IMR-90 (cell line): Measurements from ENCODE around the gene CDHR2. TPM values are rescaled to one million over a fixed set of nuclear protein-coding genes. Genes with fewer than 3 reads are reported as not detected.

Experiments
- ATAC-seq: fragments of 200-7000 bp; cut with Tn5 transposase; 2 replicates; pipeline ENCODE4 v1.9.1; 2020; ENCODE audit warnings: low read depth, mild to moderate bottlenecking, moderate library complexity
- BruUV-seq: library from RNA; stranded (reverse); fragments of 400-500 nt; replicated peaks from 2 replicates; lab custom pipeline; 2021; lab: Mats Ljungman, UMichigan
- CTCF ChIA-PET: fragments of 300-600 bp; formaldehyde crosslinking; extraction: SDS; loops from one replicate; lab custom pipeline; 2021; ENCODE audit warnings: antibody characterized with exemption; lab: Yijun Ruan, JAX
- POLR2A ChIA-PET: fragments of 300-600 bp; sonication (Branson Sonifier 250); formaldehyde crosslinking; loops from one replicate; lab custom pipeline; 2022; ENCODE audit warnings: antibody characterized with exemption; ENCODE audit not compliant: unreplicated experiment; lab: Charles Lee
- DNase-seq: peaks from one replicate; pipeline ENCODE4 v3.0.0; 2013
- H2AFZ ChIP-seq: replicated peaks from 2 replicates; pipeline ENCODE3; 2013; ENCODE audit warnings: low read length, mild to moderate bottlenecking; ENCODE audit not compliant: poor library complexity
- H2AK5ac ChIP-seq: 2 replicates; pipeline ENCODE4 v1.6.1; 2013; ENCODE audit warnings: low read depth, low read length, inconsistent platforms
- H2AK9ac ChIP-seq: replicated peaks from 2 replicates; pipeline ENCODE3; 2013; ENCODE audit warnings: mild to moderate bottlenecking, low read depth, low read length, moderate library complexity; ENCODE audit not compliant: poor library complexity
- H2BK120ac ChIP-seq: 2 replicates; pipeline ENCODE4 v1.6.1; 2013; ENCODE audit warnings: low read depth, low read length, inconsistent platforms
- H2BK15ac ChIP-seq: 3 replicates; pipeline ENCODE4 v1.6.1; 2013; ENCODE audit warnings: low read depth, low read length, inconsistent platforms
- H2BK20ac ChIP-seq: 2 replicates; pipeline ENCODE4 v1.6.1; 2013; ENCODE audit warnings: low read depth, mild to moderate bottlenecking, inconsistent platforms, low read length, moderate library complexity
- H2BK5ac ChIP-seq: 2 replicates; pipeline ENCODE4 v1.6.1; 2013; ENCODE audit warnings: mild to moderate bottlenecking, low read depth, low read length, inconsistent platforms; ENCODE audit not compliant: poor library complexity, severe bottlenecking
- H3K14ac ChIP-seq: replicated peaks from 2 replicates; pipeline ENCODE4 v1.6.1; 2013; ENCODE audit warnings: low read depth, low read length, inconsistent platforms
- H3K18ac ChIP-seq: 2 replicates; pipeline ENCODE4 v1.6.1; 2013; ENCODE audit warnings: low read depth, low read length, control low read depth
- H3K23ac ChIP-seq: 2 replicates; pipeline ENCODE4 v1.6.1; 2013; ENCODE audit warnings: low read depth, low read length, inconsistent platforms
- H3K27ac ChIP-seq: 2 replicates; pipeline ENCODE4 v1.5.1; 2013; ENCODE audit warnings: mild to moderate bottlenecking, control low read depth, low read length; ENCODE audit not compliant: insufficient read depth
- H3K27me3 ChIP-seq: 2 replicates; pipeline ENCODE4 v1.6.1; 2013; ENCODE audit warnings: low read length; ENCODE audit not compliant: control insufficient read depth, insufficient read depth
- H3K36me3 ChIP-seq: 2 replicates; pipeline ENCODE4 v1.6.1; 2013; ENCODE audit warnings: low read length, mixed read lengths; ENCODE audit not compliant: control insufficient read depth, insufficient read depth
- H3K4ac ChIP-seq: 2 replicates; pipeline ENCODE4 v1.6.1; 2013; ENCODE audit warnings: low read depth, low read length, inconsistent platforms
- H3K4me1 ChIP-seq: 2 replicates; pipeline ENCODE4 v1.6.1; 2013; ENCODE audit warnings: low read length, mixed read lengths; ENCODE audit not compliant: control insufficient read depth, insufficient read depth
- H3K4me2 ChIP-seq: 2 replicates; pipeline ENCODE4 v1.6.1; 2013; ENCODE audit warnings: low read depth, mild to moderate bottlenecking, control low read depth, low read length, moderate library complexity
- H3K4me3 ChIP-seq: 2 replicates; pipeline ENCODE4 v1.5.1; 2013; ENCODE audit warnings: low read depth, mild to moderate bottlenecking, control low read depth, low read length, moderate library complexity; ENCODE audit not compliant: insufficient read depth
- H3K56ac ChIP-seq: 2 replicates; pipeline ENCODE4 v1.6.1; 2013; ENCODE audit warnings: low read length, inconsistent platforms; ENCODE audit not compliant: insufficient read depth; ENCODE audit errors: extremely low read depth
- H3K79me1 ChIP-seq, 2 experiments: 2 replicates each; pipeline ENCODE4 v1.6.1; 2013; ENCODE audit warnings: low read length in 2 of 2, inconsistent platforms in 1 of 2, low read depth in 1 of 2
- H3K9ac ChIP-seq: 2 replicates; pipeline ENCODE4 v1.6.1; 2013; ENCODE audit warnings: low read depth, low read length, control low read depth
- H3K9me1 ChIP-seq: 2 replicates; pipeline ENCODE4 v1.6.1; 2013; ENCODE audit warnings: low read length, inconsistent platforms; ENCODE audit not compliant: insufficient read depth
- H3K9me3 ChIP-seq: 2 replicates; pipeline ENCODE4 v1.6.1; 2013; ENCODE audit warnings: low read length; ENCODE audit not compliant: control insufficient read depth, insufficient read depth
- H4K20me1 ChIP-seq: 2 replicates; pipeline ENCODE4 v1.6.1; 2013; ENCODE audit warnings: low read length, inconsistent platforms; ENCODE audit not compliant: insufficient read depth
- H4K5ac ChIP-seq: 2 replicates; pipeline ENCODE4 v1.6.1; 2013; ENCODE audit warnings: mild to moderate bottlenecking, low read depth, low read length, control low read depth
- H4K8ac ChIP-seq, 2 experiments: 2 replicates each; pipeline ENCODE4 v1.6.1; 2013; ENCODE audit warnings: low read depth in 2 of 2, low read length in 2 of 2, control low read depth in 1 of 2, inconsistent platforms in 1 of 2
- H4K91ac ChIP-seq: 2 replicates; pipeline ENCODE4 v1.6.1; 2013; ENCODE audit warnings: low read depth, low read length, inconsistent platforms; ENCODE audit not compliant: insufficient read depth
- CTCF ChIP-seq: conservative IDR thresholded peaks from 2 replicates; pipeline ENCODE4 v1.5.1; 2012; ENCODE audit warnings: mild to moderate bottlenecking, low read depth, low read length, improper control_type of control experiment
- ELK1 ChIP-seq: fragments of 150-350 bp; IDR thresholded peaks from 2 replicates; pipeline ENCODE4 v1.6.1; 2016; ENCODE audit warnings: low read depth, mild to moderate bottlenecking, low read length, moderate library complexity, borderline replicate concordance
- NFE2L2 ChIP-seq: fragments of 150-350 bp; IDR thresholded peaks from 2 replicates; pipeline ENCODE4 v1.6.1; 2016; ENCODE audit warnings: low read depth, mild to moderate bottlenecking, low read length
- RAD21 ChIP-seq: IDR thresholded peaks from 2 replicates; pipeline ENCODE4 v1.6.1; 2012; ENCODE audit warnings: low read length, improper control_type of control experiment
- SMC3 ChIP-seq: fragments of 150-350 bp; IDR thresholded peaks from 2 replicates; pipeline ENCODE4 v1.6.1; 2016; ENCODE audit warnings: low read depth, mild to moderate bottlenecking, antibody characterized with exemption, low read length, moderate library complexity
- WGBS, 2 experiments: methylation state at CpG; one replicate each; pipeline versions ENCODE4 v1.1.5 to v1.1.7; 2013; ENCODE audit warnings: missing lambda C conversion rate in 2 of 2; ENCODE audit not compliant: insufficient read length in 1 of 2; ENCODE audit errors: extremely low coverage in 2 of 2; 5-methylcytosine and 5-hydroxymethylcytosine counted together
- dilution Hi-C: fragments of 300-500 bp; cut with HindIII; formaldehyde crosslinking; loops from one replicate; pipeline ENCODE4 v1.14.3; 2018; ENCODE audit warnings: low sequenced_read_pairs; ENCODE audit not compliant: unreplicated experiment
- in situ Hi-C: fragments of 300-500 bp; cut with MboI; formaldehyde crosslinking; loops from 3 replicates; pipeline ENCODE4 v1.14.3; 2019; ENCODE audit warnings: low sequenced_read_pairs, inconsistent platforms, mixed read lengths
- intact Hi-C: fragments of 100-400 bp; cut with micrococcal nuclease; formaldehyde crosslinking; loops from 2 replicates; pipeline ENCODE4 v1.10.0; 2022
- polyA plus RNA-seq, 3 experiments: library from polyadenylated mRNA; depleted of rRNA; stranded (reverse); fragments of >200 nt; gene quantifications; 2 replicates each; pipeline ENCODE4 v1.2.3, GENCODE V29; 2012; ENCODE audit warnings: low replicate concordance in 1 of 3
- total RNA-seq: library from RNA; depleted of rRNA; stranded (reverse); fragments of >200 nt; gene quantifications from 2 replicates; pipeline ENCODE4 v1.2.3, GENCODE V29; 2012

The CDHR2 gene
- total and polyA plus RNA-seq, 2 of the 4 experiments (the other 2 are of a cell fraction): not detected

- H4K8ac ChIP-seq: no peak overlapping the region
- H4K5ac ChIP-seq: no peak overlapping the region
- no peaks in the 10 kb centered on the region for H3K9me1 ChIP-seq
- no TSS peak for BruUV-seq
- H3K36me3 ChIP-seq: no peaks in the 10 kb centered on the region
- POLR2A ChIA-PET: interaction anchor here (0.5 kb wide), 1 partner anchor 137 kb away, joined by 12 read pairs; no protein-coding TSS in a partner anchor
- no peak overlapping the region for H2BK120ac ChIP-seq
- H2AFZ ChIP-seq: peak overlapping the region; percentile 3
- no peaks in the 10 kb centered on the region for H4K20me1 ChIP-seq
- peak; percentile 32 for DNase-seq
- in situ Hi-C loops: loop anchor here (10.0 to 25.0 kb wide), 2 partner anchors 51 to 836 kb away; no protein-coding TSS in a partner anchor
- H2BK15ac ChIP-seq: no peak overlapping the region
- WGBS, 2 experiments: 21% methylated on average over 4 of the region's 18 CpGs; no CpG with 5 or more reads in 1 of the 2 experiments
- no peaks in the 10 kb centered on the region for H3K79me1 ChIP-seq
- H3K56ac ChIP-seq: no peak overlapping the region
- H3K4ac ChIP-seq: no peak overlapping the region
- intact Hi-C loops: loop anchor here (1.0 kb wide), 4 partner anchors 41 to 85 kb away; partner anchors contain the start of gene TSPAN17
- no peak overlapping the region for H2AK5ac ChIP-seq
- H2AK9ac ChIP-seq: no peak overlapping the region
- H3K4me2 ChIP-seq: no peak overlapping the region
- no peak overlapping the region for H2BK20ac ChIP-seq
- no peak overlapping the region for H3K9ac ChIP-seq
- no peak overlapping the region for H3K14ac ChIP-seq
- CTCF ChIA-PET: interaction anchor here (0.6 to 1.8 kb wide), 9 partner anchors 40 to 157 kb away, joined by 3 to 7 read pairs (median 4); partner anchors contain the start of genes CLTB, EIF4E1B and SNCB
- H3K9me3 ChIP-seq: no peaks in the 10 kb centered on the region
- TF ChIP-seq NFE2L2 (no peak), ELK1 (no peak), CTCF (peak; percentile 82), SMC3 (peak; percentile 91), RAD21 (peak; percentile 86)
- H3K4me1 ChIP-seq: no peaks in the 10 kb centered on the region
- H3K27ac ChIP-seq: no peak overlapping the region
- no peak overlapping the region for H3K23ac ChIP-seq
- peak; percentile 95 for ATAC-seq
- H3K4me3 ChIP-seq: no peak overlapping the region
- no peak overlapping the region for H2BK5ac ChIP-seq
- dilution Hi-C loops: no loop called here
- peaks cover 5% of the 10 kb centered on the region; the same call in 1 of the 2 replicates for H3K27me3 ChIP-seq
- H4K91ac ChIP-seq: no peak overlapping the region
- H3K18ac ChIP-seq: no peak overlapping the region
These were observed 24.6 kb downstream of the CDHR2 start for GRCh38 chr5:176573564-176574296.
